ENCODE measurements around the gene LRRN2.
"Not testable (repeated sequence)": the region's sequence is repeated elsewhere in the genome, so short reads cannot be mapped to it uniquely, and the experiment has no call there.

The LRRN2 gene

GRCh38 chr1:204570021-204570420, 115.5 kb downstream of the LRRN2 start:
- FAIRE-seq: not testable (repeated sequence)

DNA sequence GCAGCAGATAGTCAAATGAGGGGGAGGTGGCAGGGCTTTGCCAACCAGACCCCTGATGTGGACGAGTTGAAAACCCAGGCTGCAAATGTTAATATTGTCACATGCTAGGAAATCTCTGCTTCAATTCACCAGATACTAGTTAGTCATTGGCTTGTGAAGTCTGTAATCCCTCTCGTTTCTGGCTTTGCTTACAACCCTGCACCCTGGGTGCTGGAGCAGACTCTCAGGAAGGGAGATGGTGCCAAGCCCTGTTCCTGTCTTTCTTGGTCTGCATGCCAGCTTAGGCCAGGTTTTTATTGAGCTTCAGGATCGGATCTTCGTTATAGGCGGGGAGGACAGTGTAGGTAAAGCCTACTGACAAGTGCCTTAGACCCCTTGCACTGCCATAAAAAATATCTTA, 116.1 kb downstream of the LRRN2 start:
- FAIRE-seq: no peak

DNA sequence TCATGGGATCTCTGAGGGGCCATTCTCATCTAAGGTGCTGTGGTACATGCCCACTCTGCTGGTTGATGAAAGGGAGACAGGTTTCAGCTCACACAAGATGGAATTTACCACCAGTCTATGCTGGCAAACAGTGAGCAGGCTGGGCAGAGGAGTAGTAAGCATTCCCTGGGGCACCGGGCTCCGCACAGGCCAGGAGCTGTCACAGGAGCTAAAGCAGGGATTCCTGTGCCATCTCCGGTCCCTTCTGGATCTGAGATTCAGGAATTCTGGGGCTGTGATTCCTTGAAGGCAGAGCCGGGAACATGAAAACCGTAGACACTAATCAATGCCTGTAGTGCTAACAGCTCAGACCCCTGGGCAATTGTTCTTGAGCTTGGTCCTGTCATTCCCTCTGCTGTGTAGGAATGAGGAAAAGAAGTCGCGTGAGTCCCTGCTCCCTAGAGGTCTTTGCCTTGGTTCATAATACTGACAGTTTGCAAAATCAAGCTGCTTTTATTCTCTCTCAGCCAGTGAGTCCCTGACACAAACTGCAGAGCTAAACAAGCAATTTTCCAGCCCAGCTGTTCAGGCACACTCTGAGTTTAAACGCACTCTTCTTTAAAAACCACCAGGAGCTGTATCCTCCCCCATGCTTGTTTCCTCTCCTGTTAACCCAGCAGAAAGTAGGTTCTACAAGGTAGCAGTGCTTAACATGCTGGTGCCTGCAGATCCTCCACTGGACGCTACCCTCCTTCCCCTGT, 116.8 kb downstream of the LRRN2 start:
- no peak for FAIRE-seq

Measured in TTC549 (cell line).